Transverse colon (tissue), 3 donors: ENCODE results near the gene UMODL1.

Source experiments
- CTCF ChIP-seq, 5 experiments: fragments of 200-600 bp in 3 of 5; fragments of 450-650 bp in 2 of 5; sonication (generic) in 3 of 5; IDR thresholded peaks; 1 replicate in 2 of 5; 2 replicates in 3 of 5; pipeline ENCODE4 v1.5.1; 2016 to 2017; ENCODE audit warnings: antibody characterized with exemption in 5 of 5, inconsistent platforms in 3 of 5, mild to moderate bottlenecking in 2 of 5, moderate library complexity in 1 of 5
- EP300 ChIP-seq: sonication (generic); formaldehyde crosslinking; IDR thresholded peaks from one replicate; pipeline ENCODE4 v1.6.1; 2017; ENCODE audit warnings: antibody characterized with exemption, low read depth
- POLR2A ChIP-seq: fragments of 450-650 bp; IDR thresholded peaks from one replicate; pipeline ENCODE4 v1.6.1; 2016; ENCODE audit warnings: antibody characterized with exemption, mild to moderate bottlenecking, moderate library complexity

DNA sequence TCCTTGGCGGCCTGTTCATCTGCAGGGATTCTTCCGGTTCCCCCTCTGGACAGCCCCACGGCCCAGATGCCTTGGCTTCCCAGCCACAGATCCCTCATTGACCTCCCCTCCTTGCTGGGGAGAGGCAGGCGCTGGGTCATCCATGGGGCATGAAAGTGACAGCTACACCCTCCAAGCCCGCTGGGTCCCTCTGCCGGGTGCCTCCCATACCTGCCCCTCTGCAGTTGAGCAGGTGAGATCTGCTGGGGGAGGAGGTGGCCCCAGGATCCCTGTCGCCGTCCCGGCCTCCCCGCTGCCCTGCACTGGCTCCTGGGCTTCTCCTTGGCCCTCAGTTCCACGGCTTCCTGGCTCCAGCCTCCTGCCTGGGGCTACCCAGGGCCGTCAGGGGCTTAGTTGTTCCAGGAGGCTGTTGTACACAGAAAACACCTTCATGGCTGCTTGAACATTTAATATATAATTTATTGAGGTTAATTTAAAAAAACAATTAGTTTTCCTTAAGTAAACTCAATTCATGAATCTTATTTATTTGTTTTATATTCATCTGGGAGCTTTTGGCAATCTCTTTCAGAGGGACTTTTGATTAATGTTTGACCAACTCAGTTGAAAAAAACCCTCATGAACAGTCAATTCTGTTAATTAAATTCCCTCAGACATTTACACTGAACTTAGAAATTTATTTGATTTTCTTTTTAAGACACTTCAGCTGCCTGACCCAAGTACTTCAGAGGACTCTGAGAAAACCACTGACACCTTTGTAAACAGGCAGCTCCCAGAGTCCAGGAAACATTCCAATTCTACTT is 80.2 kb downstream of the UMODL1 start:
- TF ChIP-seq CTCF (IDR thresholded peaks at IDR 0.05) (no peak), POLR2A (no peak), EP300 (no peak)
